ENCODE results near the gene PCSK4.
A peak's percentile ranks its signal among the peaks of the same experiment; 100 is the strongest.

PCSK4 gene

DNA sequence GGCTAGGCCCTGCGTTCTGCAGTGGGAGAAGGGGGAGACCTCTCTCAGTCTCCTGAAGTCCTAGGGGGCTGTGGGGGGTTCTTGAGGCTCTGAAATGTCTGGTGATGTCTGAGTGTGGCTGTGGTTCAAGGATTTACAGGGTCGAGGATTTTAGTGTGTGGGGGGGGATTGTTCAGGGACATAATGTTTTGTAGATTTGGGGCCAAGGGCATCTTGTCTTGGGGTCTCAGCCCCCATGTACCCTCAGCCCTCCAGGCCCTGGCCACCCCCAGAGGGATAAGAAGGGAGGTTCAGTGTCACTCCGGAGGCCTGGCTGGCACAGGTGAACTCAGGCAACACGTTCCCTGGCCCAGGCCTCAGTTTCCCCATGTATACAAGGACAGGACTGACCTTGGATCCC is 42.6 kb downstream of the PCSK4 start:
- in situ Hi-C loops (cut with MboI; ENCODE audit: low sequenced_read_pairs, unreplicated experiment), result no loop called here
- DNase-seq (ENCODE audit: low spot score), result no peak
- TF ChIP-seq, protein P1, sequence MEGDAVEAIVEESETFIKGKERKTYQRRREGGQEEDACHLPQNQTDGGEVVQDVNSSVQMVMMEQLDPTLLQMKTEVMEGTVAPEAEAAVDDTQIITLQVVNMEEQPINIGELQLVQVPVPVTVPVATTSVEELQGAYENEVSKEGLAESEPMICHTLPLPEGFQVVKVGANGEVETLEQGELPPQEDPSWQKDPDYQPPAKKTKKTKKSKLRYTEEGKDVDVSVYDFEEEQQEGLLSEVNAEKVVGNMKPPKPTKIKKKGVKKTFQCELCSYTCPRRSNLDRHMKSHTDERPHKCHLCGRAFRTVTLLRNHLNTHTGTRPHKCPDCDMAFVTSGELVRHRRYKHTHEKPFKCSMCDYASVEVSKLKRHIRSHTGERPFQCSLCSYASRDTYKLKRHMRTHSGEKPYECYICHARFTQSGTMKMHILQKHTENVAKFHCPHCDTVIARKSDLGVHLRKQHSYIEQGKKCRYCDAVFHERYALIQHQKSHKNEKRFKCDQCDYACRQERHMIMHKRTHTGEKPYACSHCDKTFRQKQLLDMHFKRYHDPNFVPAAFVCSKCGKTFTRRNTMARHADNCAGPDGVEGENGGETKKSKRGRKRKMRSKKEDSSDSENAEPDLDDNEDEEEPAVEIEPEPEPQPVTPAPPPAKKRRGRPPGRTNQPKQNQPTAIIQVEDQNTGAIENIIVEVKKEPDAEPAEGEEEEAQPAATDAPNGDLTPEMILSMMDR (IDR thresholded peaks at IDR 0.05; ENCODE audit: borderline replicate concordance, control extremely low read depth, extremely low read depth, insufficient read depth, missing control alignments), result no peak

DNA sequence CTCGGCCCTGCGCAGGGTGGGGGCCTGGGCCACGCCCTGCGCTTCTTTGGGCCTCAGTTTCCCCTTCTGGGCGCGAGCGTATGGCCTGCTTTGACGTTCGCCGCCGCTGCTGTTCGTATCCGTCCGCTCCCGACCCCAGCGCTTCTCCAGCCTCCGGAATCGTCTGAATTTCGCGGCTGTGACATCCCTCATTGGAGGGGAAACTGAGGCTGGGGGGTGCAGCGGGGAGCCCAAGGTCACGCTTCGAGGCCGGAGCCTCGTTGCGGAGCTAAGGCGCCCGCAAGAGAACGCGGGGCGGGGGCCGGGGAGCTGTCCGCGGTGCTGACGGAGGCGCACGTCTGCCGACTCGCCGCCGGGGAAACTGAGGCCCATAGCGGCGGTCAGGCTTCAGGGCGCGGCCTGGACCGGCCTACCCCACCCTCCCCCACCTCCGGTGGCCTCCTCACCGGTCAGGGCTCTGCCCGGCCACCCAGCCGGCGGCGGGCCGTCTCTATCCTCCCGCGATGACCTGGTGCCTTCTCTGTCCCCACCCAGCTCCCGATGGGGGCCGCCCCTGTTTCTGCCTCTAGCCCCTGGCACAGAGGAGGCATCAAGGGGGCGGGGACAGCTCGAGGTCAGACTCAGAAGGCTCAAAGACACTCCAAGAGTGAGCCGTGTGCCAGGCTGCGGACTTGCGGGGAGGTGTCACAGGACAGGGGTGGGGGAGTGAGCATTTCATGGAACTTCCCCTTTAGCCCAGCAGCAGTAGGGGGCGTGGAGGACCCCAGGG is 43.3 kb downstream of the PCSK4 start:
- in situ Hi-C loops (cut with MboI; ENCODE audit: low sequenced_read_pairs, unreplicated experiment), result no loop called here
- DNase-seq (ENCODE audit: low spot score), result no peak
- TF ChIP-seq, protein P1 (IDR thresholded peaks at IDR 0.05; ENCODE audit: borderline replicate concordance, control extremely low read depth, extremely low read depth, insufficient read depth, missing control alignments), result no peak

DNA sequence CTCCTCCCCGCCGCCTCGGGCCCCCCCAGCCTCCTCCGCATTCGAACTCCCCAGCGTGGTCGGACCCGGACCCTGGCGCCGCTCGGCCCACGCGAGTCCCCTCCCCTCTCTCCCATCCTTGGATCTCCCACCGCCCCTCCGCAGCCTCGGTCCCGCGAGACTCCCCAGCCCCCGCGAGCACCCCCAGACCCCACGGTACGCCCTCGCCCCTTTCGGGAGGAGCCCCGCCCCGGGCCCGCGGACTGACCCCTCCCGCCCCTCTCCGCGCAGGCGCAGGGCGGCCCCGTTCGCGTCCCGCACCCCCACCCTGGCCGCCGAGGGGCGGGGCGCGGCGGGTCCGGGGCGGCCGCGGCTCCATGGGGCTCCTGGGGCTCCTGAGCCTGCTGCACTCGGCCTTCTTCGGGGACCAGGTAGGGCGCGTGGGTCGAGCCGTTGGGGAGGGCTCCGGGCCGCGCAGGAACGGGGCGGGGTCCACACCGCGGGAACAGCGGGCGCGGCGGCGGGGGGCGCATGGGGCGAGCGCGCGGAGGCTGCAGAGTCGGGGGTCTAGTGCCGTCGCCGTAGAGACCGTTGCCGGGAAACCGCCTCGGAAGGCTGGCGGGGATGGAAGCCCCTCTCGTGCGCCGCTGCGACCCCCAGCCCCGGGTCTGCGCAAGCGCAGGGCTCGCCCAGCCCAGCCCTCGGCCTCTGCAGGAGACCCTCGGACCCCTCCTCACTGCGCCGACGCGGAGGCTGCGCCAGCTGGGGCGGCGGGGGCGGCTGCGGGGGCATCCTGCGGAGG is 44.0 kb downstream of the PCSK4 start:
- TF ChIP-seq, protein P1 (IDR thresholded peaks at IDR 0.05; ENCODE audit: borderline replicate concordance, control extremely low read depth, extremely low read depth, insufficient read depth, missing control alignments), result no peak
- in situ Hi-C loops (cut with MboI; ENCODE audit: low sequenced_read_pairs, unreplicated experiment), result no loop called here
- peak; percentile 68 for DNase-seq (ENCODE audit: low spot score)

DNA sequence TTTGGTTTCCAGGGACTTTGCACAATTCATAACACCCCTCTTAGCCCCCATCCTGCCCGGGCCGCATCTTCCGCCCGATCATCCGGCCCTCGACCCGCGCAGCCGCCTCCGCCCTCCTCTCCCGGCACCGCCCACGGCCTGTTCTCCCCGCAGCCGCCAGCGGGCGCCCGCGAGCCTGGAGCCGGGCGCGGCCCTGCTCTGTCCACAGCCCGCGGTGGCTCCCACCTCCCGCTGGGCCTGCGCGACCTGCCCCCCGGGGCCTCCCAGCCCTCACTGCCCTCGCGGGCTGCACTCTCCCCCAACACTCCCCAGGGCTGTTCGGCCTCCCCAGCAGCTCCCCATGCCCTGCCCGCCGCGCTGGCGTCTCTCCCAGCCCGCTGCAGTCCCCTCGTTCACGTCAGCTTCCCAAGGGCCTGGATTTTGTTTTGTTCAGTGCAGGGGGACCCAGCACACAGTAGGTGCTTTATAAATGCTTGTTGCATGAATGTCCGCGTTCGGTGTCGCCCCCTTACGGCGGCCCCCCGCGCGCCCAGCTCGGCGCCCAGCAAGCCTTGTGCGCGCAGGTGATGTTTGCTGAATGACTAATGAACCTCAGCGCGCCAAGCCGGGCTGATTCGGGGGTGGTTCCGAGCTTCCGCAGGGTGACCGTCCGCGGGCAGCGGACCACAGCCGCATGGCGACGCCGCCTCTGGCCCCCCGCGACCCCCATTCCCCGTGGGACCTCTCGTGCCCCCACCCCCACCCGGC is 44.8 kb downstream of the PCSK4 start:
- peak; percentile 96 for DNase-seq (ENCODE audit: low spot score)
- in situ Hi-C loops (cut with MboI; ENCODE audit: low sequenced_read_pairs, unreplicated experiment), result no loop called here
- TF ChIP-seq, protein P1 (IDR thresholded peaks at IDR 0.05; ENCODE audit: borderline replicate concordance, control extremely low read depth, extremely low read depth, insufficient read depth, missing control alignments), result peak; percentile 99

DNA sequence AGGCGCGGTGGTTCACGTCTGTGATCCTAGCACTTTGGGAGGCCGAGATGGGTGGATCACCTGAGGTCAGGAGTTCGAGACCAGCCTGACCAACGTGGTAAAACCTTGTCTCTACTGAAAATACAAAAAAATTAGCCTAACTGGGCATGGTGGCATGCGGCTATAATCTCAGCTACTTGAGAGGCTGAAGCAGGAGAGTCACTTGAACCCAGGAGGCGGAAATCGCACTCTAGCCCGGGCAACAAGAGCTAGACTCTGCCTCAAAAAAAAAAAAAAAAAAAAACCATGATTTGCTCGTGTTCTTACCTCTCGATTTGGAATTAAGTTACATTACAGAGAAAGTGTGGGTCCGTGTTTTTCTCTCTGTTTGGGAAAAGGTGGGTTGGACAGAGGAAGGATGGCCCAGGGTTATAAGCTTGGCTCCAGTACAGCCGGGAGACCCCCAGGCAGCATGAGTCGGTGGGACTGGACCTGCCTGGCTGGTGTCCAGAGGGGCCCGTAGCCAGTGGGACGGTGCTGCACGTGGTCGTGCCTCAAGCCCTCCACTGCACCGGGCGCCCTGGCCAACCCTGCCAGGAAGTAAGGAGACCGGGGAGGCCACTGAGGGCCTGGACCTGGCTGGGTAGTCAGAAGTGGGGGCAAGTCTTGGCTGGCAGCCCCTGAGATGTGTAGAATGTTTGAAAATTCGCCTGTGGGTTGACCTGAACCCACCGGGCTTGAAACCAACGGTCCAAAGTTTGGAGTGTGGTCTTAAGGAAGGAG is 48.3 kb downstream of the PCSK4 start:
- in situ Hi-C loops (cut with MboI; ENCODE audit: low sequenced_read_pairs, unreplicated experiment), result no loop called here
- TF ChIP-seq, protein P1 (IDR thresholded peaks at IDR 0.05; ENCODE audit: borderline replicate concordance, control extremely low read depth, extremely low read depth, insufficient read depth, missing control alignments), result no peak
- no peak for DNase-seq (ENCODE audit: low spot score)

DNA sequence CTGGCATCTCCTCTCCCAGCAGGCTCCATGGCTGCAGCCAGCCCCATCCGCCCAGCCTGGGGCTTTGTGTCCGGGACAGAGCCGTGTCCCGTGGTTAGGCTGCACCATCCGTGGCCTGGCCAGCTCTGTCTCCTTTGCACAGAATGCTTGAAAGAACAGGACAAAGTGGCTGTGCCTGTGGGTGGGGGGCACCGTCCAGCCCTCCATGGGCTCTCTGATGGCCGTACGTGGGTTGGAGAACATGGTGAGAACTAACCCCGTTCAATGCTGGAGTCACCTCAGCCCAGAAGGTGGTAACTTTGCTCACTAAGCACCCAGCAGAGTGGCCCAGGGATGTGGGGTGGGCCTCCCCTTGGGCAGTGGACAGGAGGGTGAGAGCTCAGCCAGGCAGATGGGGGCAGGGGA is 49.1 kb downstream of the PCSK4 start:
- no peak for DNase-seq (ENCODE audit: low spot score)
- in situ Hi-C loops (cut with MboI; ENCODE audit: low sequenced_read_pairs, unreplicated experiment), result no loop called here
- TF ChIP-seq, protein P1 (IDR thresholded peaks at IDR 0.05; ENCODE audit: borderline replicate concordance, control extremely low read depth, extremely low read depth, insufficient read depth, missing control alignments), result no peak

Data from GM13976 (cell line).